IPS-NIHi7 (cell line): ENCODE data around the gene DYNLT1.
A peak's percentile ranks its signal among the peaks of the same experiment; 100 is the strongest.
"Not testable (repeated sequence)": the region's sequence is repeated elsewhere in the genome, so short reads cannot be mapped to it uniquely, and the experiment has no call there.

Experiments
- DNase-seq: peaks from one replicate; pipeline ENCODE4 v3.0.0; 2012; ENCODE audit warnings: mixed read lengths; ENCODE audit errors: extremely low spot score

DYNLT1 gene

GRCh38 chr6:158644231-158645063 is at the start of gene DYNLT1:
Gene DYNLT1 (minus strand): TSS chr6:158644743. CDS start chr6:158644708, 35 bp downstream.
- DNase-seq: peak; percentile 98

GRCh38 chr6:158688860-158689259 is 44.3 kb upstream of the DYNLT1 start:
- DNase-seq: no peak

- no peak for DNase-seq
Observed at GRCh38 chr6:158687506-158687905, 43.0 kb upstream of the DYNLT1 start.

GRCh38 chr6:158686791-158687381 is 42.3 kb upstream of the DYNLT1 start:
- no peak for DNase-seq

- DNase-seq: no peak
Observed at GRCh38 chr6:158686311-158686710, 41.8 kb upstream of the DYNLT1 start.

- no peak for DNase-seq
Observed at GRCh38 chr6:158684745-158685324, 40.3 kb upstream of the DYNLT1 start.

- no peak for DNase-seq
Observed at GRCh38 chr6:158684311-158684710, 39.8 kb upstream of the DYNLT1 start.

GRCh38 chr6:158680481-158680880 is 35.9 kb upstream of the DYNLT1 start:
- DNase-seq: no peak

- DNase-seq: no peak
Observed at GRCh38 chr6:158680015-158680414, 35.5 kb upstream of the DYNLT1 start.

- DNase-seq: no peak
Observed at GRCh38 chr6:158677906-158678578, 33.5 kb upstream of the DYNLT1 start.

- DNase-seq: not testable (repeated sequence)
Observed at GRCh38 chr6:158677094-158677493, 32.6 kb upstream of the DYNLT1 start.

GRCh38 chr6:158674342-158675131 is 30.0 kb upstream of the DYNLT1 start:
- DNase-seq: no peak

- DNase-seq: no peak
Observed at GRCh38 chr6:158672726-158673125, 28.2 kb upstream of the DYNLT1 start.

GRCh38 chr6:158672119-158672518 is 27.6 kb upstream of the DYNLT1 start:
- DNase-seq: not testable (repeated sequence)

GRCh38 chr6:158669145-158670035 is 24.8 kb upstream of the DYNLT1 start:
- DNase-seq: no peak

GRCh38 chr6:158668707-158669103 is 24.2 kb upstream of the DYNLT1 start:
- DNase-seq: no peak

GRCh38 chr6:158667360-158667981 is 22.9 kb upstream of the DYNLT1 start:
- no peak for DNase-seq

GRCh38 chr6:158666628-158667359 is 22.3 kb upstream of the DYNLT1 start:
- no peak for DNase-seq

GRCh38 chr6:158665332-158665731 is 20.8 kb upstream of the DYNLT1 start:
- no peak for DNase-seq
